HG02870 (cell line): Measurements from ENCODE around the gene BMP8B.
"Not testable (repeated sequence)": the region's sequence is repeated elsewhere in the genome, so short reads cannot be mapped to it uniquely, and the experiment has no call there.

Experiments used
- ATAC-seq: cut with Tn5 transposase; IDR thresholded peaks from one replicate; pipeline ENCODE4 v1.9.1; 2021; ENCODE audit warnings: mild to moderate bottlenecking, moderate library complexity; ENCODE audit not compliant: unreplicated experiment

The BMP8B gene

DNA sequence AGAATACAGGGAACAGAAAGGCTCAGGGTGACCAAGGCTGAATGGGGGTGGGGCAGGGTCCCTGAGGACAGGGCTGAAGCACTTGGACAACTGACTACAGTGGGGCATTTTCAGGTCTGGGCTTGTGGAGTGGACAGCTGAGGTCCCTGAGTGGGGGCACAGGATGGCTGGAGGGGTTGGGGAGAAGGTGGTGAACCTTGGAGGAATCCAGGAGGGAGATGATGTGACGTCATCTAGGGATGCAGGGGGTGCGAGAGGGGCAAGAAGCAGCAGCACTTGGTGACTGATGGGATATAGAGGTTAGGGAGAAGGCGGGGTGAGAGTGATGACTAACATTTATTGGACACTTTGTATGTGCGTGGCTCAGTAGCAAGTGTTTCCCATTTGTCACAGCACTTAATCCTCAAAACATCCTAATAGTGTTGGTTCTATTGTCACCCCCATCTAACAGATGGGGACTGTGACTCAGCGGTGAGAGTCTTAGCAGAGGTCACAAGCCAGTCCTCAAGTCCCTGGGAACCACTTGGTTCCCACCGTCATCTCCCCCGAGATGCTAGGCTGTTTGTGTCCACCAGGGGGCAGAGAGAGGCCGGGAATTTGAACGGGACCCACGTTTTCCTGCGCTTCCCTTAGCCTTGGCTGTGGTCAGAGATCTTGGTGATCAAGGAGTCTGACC lies 27.9 kb upstream of the BMP8B start:
- peak; percentile 46 for ATAC-seq

DNA sequence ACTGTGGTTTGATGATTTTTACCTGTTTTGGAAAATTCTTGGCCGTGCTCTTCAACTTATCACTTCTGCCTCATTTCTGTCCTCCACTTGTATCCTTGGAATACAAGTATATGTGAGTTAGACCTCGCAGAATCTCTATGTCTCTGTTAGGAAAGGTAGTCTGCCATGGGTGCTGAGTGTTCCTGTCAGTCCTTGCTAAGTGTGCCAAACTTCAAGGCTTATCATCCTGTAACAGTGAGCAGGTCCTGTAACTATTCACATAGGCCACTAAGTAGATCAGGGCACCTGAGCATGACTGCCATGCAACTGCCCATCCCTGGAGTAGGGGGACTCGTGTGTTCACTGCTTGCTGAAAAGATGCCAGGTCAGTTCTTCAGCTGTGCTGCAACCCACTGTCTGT lies 24.2 kb upstream of the BMP8B start:
- no peak for ATAC-seq

DNA sequence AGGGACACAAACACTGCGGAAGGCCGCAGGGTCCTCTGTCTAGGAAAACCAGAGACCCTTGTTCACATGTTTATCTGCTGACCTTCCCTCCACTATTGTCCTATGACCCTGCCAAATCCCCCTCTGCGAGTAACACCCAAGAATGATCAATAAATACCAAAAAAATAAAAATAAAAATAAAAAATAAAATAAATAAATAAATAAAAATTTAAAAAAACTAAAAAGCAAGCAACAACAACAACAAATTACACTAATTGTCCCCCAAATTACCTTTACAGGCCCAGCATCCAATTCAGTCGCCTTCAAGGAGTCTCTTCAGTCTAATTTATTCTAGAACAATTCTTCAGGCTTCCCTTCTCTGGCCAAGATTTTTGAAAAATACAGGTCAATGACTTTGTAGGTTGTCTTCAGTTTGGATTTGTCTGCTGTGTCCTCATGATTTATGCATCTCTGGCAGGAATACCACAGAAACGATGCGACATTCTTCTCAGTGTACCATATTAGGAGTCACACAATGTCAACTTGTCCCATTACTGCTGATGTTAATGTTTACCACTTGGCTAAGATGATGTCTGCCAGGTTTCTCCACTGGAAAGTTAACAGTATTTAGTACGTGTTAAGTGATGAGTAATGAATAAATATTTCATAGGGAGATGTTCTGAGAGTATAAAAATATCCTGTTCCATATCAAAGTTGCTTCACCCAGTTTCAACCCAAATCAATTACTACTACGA lies 20.3 kb upstream of the BMP8B start:
- no peak for ATAC-seq

DNA sequence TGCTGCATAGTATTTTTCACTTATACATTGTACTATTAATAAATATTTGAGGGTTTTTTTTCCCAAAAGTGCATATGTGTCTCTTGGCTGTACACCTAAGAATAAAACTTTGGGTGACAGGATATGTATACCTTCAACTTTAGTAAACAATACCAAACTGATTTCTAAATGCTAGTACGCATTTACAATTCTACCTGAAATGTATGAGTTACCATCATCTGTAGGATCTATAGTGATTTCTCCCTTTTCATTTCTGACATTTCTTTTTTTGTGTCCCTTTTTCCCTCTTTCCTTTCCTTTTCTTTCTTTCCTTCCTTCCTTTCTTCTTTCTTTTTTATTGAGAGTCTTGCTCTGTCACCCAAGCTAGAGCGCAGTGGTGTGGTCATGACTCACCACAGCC lies 16.7 kb upstream of the BMP8B start:
- ATAC-seq = no peak

DNA sequence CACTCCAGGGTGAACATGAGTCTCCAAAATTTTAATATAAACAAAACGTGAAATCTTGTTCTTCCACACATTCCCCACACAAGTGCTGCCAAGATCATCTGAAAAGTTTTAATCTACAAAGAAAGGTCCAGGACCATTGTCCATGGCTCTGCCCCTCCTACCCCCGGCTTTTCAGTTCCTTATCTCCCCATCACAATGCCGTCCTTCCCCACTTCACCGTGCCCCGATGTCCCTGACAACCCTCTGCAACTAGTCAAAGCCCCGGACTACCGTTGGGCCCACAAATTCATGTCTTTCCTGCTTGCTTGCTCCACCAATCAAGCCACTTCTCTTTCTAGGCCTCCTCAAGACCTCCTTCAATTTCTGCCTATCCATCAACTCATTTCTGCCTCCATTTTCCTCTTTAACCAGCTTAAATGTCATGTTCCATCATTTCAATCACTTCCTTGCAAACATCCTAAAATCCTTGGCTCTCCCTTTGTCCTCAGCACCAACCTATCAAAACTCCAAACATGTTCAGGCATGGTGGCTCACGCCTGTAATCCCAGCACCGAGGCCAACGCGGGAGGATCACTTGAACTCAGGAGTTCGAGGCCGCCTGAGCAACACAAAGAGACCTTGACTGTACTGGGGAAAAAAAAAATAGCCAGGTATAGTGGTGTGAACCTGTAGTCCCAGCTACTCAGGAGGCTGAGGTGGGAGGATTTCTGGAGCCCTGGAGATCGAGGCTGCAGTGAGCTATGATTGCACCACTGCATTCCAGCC lies 14.0 kb upstream of the BMP8B start:
- no peak for ATAC-seq

DNA sequence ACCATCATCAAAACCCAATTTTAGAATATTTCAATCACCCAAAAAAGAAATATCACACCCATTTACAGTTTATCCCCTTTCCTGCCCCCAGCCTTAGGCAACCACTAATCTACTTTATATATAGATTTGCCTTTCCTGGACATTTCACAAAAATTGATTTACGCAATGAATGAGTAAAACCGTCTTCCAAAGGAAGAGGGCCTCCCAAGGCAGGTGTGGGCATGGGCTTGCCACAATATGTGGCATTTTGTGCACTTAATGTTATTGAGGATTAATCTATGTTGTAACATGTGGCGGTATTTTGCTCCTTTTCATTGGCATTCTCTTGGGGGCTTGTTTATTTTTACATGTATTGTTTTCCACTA lies 11.8 kb upstream of the BMP8B start:
- no peak for ATAC-seq

DNA sequence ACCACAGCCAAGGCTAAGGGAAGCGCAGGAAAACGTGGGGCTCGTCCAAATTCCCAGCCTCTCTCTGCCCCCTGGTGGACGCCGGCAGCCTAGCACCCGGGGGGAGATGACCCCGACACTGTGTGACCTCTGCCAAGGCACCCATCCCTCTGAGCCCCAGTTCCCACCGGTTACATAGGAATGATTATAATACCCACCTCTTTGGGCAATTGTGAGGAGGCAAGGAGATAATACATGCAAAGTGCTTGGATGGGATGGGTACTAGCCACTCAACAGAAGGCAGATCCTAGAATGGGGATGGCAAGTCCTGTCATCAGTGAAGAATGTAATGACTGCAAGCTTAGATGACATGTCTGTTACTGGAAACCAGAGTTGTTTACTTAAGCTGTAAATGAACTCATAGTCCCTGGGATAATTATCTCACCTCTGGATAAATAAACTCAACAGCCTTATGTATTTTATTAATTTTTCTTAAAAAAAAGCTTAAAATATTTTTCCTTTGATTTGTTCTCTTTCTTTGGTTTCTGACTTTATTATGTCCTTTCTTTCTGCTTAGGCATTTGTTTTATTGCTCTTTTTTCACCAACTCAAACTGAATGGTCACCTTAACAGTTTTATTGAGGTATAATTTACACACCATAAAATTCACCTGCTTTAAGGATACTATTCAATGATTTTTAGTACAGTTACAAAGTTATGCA lies 11.3 kb upstream of the BMP8B start:
- ATAC-seq = peak; percentile 37

DNA sequence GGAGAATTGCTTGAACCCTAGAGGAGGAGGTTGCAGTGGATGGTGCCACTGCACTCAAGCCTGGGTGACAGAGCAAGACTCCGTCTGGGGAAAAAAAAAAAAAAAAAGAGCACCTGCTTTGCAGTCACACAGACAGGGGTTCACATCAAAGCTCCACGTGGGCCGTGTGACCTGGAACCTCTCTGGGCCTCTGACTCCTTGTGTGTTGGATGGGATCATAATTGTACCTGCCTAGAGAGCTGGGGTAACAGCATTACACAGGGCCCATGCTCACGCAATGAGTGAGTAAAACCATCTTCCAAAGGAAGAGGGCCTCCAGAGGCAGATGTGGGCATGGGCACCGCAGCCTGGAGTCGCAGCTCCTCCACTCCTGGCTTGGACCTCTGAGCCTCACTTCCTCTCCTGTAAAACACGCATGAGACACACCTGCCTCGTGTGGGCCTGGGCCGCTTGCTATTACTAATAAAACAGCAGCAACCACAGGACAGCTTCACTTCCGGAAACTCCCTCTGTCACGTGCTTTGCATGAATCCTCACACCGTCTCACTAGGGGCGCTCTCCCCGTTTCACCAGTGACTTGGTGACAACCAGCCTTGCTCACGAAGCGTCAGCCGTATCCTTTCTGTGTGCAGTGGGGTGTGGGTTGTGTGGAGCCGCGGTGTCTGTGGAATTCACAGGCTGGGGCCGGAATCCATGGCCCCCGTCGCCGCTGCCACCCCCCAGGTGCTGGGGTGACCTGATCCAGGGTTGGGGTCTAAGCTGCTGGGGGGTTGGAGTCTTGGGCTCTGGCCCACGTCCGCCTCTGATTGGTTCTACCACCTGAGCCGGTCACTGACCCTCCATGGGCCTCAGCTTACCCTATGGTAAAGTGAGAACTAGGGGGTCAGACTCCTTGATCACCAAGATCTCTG lies 10.4 kb upstream of the BMP8B start:
- peak; percentile 93 for ATAC-seq

DNA sequence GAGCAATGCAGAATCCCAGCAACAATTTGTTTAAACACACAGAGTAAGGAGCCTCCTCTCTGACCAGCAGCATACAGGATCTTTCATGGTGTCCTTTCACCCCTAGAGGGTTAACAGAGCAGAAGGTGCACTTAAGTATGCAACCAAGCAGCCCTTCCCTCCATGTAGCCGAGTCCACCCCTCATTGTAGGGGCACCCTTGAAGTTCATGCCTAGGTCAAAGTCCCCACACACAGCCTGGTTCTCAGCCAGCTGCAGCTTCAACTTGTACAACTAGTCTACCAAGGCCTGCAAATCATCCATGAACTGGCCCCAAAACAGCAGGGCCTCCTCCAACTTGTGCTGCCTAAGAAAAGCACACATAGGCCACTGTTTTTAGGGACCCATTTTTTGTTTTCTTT lies 7.0 kb upstream of the BMP8B start:
- ATAC-seq = no peak

DNA sequence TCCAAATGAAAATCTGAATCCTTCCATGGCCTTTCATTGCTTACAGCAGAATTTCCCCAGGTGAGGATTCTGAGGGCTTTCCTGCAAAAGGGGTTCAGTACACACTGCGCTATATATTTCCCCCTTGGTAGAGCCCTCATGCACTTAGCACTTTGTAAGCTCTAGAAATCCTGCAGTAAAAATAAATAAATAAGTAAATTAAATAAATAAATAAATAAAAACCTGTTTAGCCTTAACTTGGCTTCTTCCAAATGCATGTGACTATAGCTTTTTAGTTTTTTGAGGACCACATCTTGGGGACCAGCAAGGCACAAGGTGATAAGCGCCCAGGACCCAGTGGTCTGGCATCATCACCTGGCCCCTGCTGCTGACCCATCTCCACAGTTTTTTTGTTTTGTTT lies 3.2 kb upstream of the BMP8B start:
- no peak for ATAC-seq

DNA sequence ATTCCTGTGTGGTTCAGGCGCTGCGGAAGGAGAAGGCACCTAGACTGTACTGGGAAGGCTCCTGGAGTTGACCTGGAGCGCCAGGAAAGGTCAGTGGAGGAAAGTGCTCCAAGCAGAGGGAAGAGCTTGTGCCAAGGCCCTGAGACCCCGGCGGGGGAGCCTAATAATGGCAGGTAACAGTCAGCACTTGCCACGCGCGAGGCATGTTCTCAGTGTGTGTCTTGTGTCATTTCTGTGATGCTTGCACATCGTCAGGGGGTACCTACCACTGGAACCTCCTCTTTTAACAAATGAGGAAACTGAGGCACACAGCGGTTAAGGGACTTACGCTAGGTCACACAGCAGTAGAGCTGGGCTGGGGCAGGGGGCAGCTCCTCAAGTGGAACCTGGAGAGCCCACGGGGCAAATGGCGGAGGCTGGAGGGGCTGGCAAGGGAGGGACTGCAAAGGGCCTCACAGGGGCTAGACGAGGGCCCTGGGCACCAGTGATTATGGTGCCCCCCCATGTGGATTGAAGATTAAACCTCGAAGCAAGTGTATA lies 976 bp upstream of the BMP8B start:
- ATAC-seq = no peak

DNA sequence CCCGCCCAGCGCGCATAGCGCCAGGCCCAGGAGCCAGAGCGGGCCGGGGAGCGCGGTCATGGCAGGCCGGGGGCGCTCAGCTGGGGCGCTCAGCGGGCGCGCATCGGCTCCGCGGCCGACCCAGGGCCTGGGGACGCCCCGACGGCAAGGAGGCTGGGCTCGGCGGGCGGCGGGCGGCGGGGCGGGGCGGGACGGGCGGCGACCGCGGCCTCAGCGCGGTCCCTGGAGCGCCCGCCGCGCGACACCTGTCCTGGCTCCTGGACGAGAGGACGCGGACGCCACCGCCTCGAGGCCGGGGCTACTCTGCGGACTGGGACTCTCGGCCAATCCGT lies 273 bp downstream of the BMP8B start:
- ATAC-seq = peak; percentile 12

DNA sequence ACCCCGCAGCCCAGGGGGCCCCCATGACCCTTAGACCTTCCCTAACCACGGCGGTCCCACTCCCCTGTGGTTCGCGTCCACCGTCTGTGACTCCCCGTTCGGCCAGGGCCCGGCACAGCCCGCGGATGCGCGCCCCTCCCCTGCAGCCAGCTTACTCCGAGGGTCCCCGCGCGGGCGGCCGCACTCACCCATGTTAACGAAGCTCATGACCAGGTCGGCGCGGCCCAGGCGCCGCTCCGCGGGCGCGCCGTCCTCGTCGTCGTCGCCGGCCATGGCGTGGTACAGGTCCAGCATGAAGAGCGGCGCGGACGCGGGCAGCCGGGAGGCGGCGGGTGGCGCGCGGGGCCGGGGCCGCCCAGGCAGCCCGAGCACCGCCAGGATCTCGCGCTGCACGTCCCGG lies 701 bp downstream of the BMP8B start:
- not testable (repeated sequence) for ATAC-seq

DNA sequence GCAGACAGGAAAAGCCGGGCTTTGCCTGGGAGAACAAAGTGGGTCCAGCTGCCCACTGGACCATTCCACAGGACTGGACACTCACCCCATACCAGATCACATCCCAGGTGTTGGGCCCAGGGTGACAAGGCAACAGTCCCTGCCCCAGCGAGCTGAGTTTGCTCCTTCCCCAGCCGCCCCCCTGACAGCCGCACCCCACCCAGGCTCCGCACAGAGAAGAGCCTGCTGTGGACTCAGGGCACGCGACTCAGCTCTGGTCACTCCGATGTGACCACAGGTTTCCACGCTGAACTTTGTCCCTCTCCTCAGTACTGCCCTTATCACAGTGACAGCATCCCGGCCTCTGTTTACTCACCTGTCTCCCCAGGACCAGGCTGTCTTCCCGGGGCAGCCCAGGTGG lies 1.2 kb downstream of the BMP8B start:
- no peak for ATAC-seq

DNA sequence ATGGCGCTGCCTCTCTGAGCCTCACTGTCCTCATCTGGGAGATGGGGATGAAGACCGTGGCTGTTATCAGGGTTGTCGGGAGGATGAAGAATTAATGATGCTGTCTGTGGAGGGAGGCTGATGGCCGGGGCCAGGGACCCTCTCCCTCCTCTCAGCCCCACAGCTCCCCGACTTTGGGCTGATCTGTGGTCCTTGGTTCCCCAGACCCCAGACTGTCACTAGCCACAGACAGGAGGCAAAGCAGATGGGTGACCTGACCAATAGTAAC lies 1.6 kb downstream of the BMP8B start:
- ATAC-seq = not testable (repeated sequence)

DNA sequence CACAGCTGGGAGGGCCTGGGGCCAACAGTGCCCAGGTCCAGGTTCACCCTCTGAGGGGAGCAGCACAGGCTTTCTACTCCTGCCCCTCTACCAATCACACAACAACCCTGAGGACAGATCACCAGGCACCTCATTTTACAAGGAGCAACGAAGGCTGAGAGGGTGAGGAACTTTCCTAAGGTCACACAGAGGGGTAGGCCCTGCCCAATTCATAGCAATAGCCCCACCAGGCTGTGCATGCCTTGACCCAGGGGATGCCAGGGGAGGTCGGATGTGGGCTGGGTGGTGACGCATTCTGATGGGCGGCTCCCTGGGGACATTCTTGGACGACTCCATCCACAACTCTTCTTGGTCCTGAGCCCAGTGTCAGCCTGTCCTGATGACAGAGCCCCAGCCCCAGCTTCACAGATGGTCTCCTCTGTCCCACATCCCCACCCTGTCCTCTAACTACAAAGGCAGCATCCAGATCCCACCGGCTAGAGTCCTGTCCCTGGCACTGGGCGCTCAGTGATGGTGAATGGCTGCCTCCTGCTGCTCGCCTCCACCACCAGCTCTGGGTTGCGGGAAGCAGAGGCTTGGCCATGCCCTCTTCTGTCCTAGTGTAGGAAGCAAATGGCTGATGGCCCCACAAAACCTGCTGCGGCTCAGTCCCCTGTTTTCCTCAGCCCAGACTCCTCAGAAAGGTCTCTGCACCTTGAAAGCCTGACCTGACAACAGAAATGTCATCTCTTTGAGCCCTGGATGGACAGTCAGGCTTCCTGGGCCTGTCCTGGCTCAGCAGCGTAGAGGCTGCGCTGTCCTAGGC lies 2.2 kb downstream of the BMP8B start:
- not testable (repeated sequence) for ATAC-seq

DNA sequence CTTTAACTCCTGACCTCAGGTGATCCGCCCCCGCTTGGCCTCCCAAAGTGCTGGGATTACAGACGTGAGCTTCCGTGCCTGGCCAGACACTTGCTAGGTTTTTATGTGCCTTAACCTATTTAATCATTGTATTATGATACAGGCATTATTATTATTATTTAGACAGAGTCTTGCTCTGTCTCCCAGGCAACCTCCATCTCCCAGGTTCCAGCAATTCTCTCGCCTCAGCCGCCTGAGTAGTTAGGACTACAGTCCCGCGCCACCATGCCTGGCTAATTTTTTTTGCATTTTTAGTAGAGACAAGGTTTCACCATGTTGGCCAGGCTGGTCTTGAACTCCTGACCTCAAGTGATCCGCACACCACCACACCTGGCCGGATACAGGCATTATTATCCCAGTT lies 6.0 kb downstream of the BMP8B start:
- ATAC-seq = not testable (repeated sequence)

DNA sequence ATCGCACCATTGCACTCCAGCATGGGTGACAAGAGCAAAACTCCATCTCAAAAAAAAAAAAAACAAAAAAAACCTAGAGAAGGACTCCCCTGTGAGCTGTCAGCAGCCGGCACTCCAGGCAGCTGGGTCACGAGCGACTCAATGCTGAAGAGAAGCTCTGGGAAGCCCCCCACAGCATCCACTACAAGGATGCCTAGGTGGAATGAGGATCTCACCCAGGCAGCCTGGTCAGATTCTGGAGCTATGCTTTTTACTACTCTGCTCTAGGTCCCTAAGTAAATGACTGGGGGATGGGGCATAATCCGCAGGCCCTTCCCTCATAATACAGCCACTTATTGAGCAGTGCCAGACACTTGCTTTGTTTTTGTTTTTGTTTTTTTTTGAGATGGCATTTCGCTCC lies 6.6 kb downstream of the BMP8B start:
- no peak for ATAC-seq

DNA sequence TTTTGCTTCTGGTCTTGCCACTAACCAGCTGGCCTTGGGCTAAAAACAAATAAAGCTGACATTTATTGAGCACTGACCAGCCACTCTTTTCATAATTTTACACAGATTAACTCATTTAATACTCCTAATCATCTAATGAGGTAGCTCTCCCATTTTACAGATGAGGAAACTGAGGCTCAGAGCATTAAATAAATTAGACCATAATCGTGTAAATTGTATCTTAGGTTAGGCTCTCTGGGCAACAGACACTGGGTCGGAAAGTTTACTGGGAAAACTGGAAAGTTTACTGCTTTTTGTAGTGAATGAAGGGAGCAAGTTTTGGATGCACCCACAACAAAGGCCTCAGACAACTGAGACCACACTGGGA lies 7.3 kb downstream of the BMP8B start:
- ATAC-seq = no peak

DNA sequence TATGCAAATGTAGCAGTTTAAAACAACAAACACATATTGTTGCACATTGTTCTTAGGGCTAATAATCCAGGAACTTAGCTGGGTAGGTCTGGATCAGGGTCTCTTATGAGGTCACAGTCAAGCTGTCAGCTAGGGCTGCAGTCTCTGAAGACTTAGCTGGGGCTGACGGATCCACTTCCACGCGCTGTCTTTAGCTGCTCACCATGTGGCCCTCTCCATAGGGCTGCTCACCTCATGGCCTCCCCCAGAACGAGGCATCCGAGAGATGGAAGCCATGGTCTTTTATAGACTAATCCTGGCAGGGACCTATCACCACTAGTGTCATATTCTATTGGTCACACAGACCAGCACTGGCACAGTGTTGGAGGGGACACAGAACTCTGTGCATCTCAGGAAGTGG lies 8.8 kb downstream of the BMP8B start:
- ATAC-seq = no peak
